Measurements from ENCODE around the gene TTLL5. TPM values are rescaled to one million over a fixed set of nuclear protein-coding genes. Genes with fewer than 3 reads are reported as not detected.
A peak's percentile ranks its signal among the peaks of the same experiment; 100 is the strongest.

TTLL5 gene
- total and polyA plus RNA-seq, 7 donors, result 4.6 to 17.2 (median 9.1) TPM

GRCh38 chr14:75939200-75939599 lies 278.2 kb downstream of the TTLL5 start:
- TF ChIP-seq, protein P1, sequence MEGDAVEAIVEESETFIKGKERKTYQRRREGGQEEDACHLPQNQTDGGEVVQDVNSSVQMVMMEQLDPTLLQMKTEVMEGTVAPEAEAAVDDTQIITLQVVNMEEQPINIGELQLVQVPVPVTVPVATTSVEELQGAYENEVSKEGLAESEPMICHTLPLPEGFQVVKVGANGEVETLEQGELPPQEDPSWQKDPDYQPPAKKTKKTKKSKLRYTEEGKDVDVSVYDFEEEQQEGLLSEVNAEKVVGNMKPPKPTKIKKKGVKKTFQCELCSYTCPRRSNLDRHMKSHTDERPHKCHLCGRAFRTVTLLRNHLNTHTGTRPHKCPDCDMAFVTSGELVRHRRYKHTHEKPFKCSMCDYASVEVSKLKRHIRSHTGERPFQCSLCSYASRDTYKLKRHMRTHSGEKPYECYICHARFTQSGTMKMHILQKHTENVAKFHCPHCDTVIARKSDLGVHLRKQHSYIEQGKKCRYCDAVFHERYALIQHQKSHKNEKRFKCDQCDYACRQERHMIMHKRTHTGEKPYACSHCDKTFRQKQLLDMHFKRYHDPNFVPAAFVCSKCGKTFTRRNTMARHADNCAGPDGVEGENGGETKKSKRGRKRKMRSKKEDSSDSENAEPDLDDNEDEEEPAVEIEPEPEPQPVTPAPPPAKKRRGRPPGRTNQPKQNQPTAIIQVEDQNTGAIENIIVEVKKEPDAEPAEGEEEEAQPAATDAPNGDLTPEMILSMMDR (IDR thresholded peaks at IDR 0.05), result no peak
- no peak for DNase-seq
- peaks cover 21% of the 10 kb centered on the region for H3K4me1 ChIP-seq
- H3K36me3 ChIP-seq (ENCODE audit: insufficient read depth in 1 of 2, low read depth in 1 of 2), result no peaks in the 10 kb centered on the region
- WGBS, 3 donors, result 37 to 54% (median 50%) methylated on average over 1 of the region's 1 CpG
- no peak for ATAC-seq
- no peaks in the 10 kb centered on the region for H3K27me3 ChIP-seq (ENCODE audit: insufficient read depth in 3 of 3, low read length in 2 of 3)
- H3K4me3 ChIP-seq, result no peak overlapping the region
- no peak overlapping the region for H3K27ac ChIP-seq
- intact Hi-C loops (cut with DNase I), result loop anchor here in 1 of 2 donors (2.0 kb wide), 1 partner anchor 40 kb away; no protein-coding TSS in a partner anchor
- H3K9me3 ChIP-seq, result no peaks in the 10 kb centered on the region

DNA sequence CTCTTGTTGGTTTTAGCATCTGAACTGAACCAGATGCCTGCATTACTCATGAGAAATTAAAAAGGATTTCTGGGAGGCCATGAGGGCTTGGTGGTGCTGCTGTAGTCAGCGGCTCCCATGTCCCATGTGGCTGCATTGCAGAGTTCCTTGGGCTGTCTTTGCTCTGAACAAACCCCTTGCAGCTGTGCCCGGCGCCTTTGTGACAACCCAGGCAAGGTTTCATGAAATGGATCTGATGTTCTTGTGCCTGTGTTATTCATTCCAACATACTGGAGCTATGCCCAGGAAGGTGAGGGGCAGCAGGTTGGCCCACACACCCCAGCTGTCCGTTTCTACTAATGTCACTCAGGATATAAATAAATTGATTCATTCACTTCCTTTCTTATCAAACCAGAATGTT lies 280.0 kb downstream of the TTLL5 start:
- Histone ChIP-seq H3K27ac (peak overlapping the region; percentile 84), H3K4me3 (no peak overlapping the region), H3K36me3 (ENCODE audit: insufficient read depth in 1 of 2, low read depth in 1 of 2) (no peaks in the 10 kb centered on the region), H3K4me1 (peaks cover 5% of the 10 kb centered on the region), H3K27me3 (ENCODE audit: insufficient read depth in 3 of 3, low read length in 2 of 3) (no peaks in the 10 kb centered on the region), H3K9me3 (no peaks in the 10 kb centered on the region)
- DNase-seq, result peak; percentile 72 to 89
- intact Hi-C loops (cut with DNase I), result loop anchor here (2.0 to 5.0 kb wide), 2 partner anchors 34 to 36 kb away; no protein-coding TSS in a partner anchor
- ATAC-seq, result peak; percentile 97 to 98 (median 98)
- 20 to 33% (median 22%) methylated on average over 4 of the region's 4 CpGs for WGBS, 3 donors
- TF ChIP-seq, protein P1 (IDR thresholded peaks at IDR 0.05), result no peak

DNA sequence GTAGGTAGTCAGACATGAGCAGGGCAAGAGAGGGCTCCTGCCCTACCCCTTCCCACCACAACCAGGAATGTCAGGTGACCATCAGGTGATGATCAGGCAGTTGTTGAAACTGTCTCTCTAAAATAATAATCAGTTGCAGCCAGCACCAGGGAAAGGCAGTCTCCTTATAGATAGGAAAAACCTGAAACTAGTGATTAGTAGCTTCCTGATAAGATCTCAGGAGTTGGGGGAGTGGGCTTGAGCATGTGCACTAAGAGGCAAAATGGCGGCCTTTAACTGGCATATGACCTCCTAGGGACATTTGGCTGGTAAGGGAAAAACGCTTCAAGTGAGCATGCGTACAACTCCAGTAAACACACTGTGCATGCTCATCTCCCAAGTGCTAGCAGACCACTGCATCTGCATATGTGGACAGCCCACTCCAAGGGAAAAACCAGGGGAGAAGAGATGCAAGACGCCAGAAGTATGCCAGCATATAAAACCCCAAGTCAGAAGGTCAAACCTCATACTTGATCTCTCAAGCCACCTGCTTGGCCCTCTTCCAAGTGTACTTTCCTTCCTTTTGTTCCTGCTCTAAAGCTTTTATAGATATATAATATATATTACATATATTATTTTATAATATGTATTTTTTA lies 283.7 kb downstream of the TTLL5 start:
- Histone ChIP-seq H3K4me3 (no peak overlapping the region), H3K27ac (no peak overlapping the region), H3K9me3 (no peaks in the 10 kb centered on the region), H3K27me3 (ENCODE audit: insufficient read depth in 3 of 3, low read length in 2 of 3) (no peaks in the 10 kb centered on the region), H3K4me1 (peaks cover 5% of the 10 kb centered on the region), H3K36me3 (ENCODE audit: insufficient read depth in 1 of 2, low read depth in 1 of 2) (no peaks in the 10 kb centered on the region)
- TF ChIP-seq, protein P1 (IDR thresholded peaks at IDR 0.05), result no peak
- no peak for ATAC-seq
- intact Hi-C loops (cut with DNase I), result loop anchor here in 1 of 2 donors (5.0 kb wide), 1 partner anchor 33 kb away; no protein-coding TSS in a partner anchor
- no peak for DNase-seq
- WGBS, 3 donors, result 89 to 93% (median 91%) methylated on average over 4 of the region's 4 CpGs

DNA sequence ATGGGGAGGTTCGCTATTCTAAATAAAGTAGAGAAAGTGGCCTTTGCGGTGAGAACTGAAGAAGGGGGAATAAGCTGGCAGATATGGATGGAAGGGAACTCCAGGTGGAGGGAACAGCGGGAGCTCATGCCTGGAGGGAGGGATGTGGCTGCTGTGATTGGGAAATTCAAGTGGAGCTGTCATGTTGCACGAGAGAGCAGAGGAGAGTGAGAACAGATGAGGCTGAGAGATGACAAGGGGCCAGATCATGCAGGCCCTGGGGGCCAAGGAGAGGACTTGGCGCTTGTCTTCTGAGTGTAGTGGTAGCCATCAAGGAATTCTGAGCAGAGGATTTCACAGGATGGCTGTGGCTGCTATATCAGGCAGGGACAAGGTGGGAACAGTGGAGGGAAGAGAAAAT lies 285.7 kb downstream of the TTLL5 start:
- intact Hi-C loops (cut with DNase I), result no loop called here
- no peaks in the 10 kb centered on the region for H3K36me3 ChIP-seq (ENCODE audit: insufficient read depth in 1 of 2, low read depth in 1 of 2)
- DNase-seq (no peak), ATAC-seq (no peak)
- WGBS, 3 donors, result 88 to 91% (median 89%) methylated on average over 5 of the region's 5 CpGs
- H3K27ac ChIP-seq, result no peak overlapping the region
- no peaks in the 10 kb centered on the region for H3K27me3 ChIP-seq (ENCODE audit: insufficient read depth in 3 of 3, low read length in 2 of 3)
- no peaks in the 10 kb centered on the region for H3K9me3 ChIP-seq
- no peak overlapping the region for H3K4me3 ChIP-seq
- peaks cover 5% of the 10 kb centered on the region for H3K4me1 ChIP-seq
- TF ChIP-seq, protein P1 (IDR thresholded peaks at IDR 0.05), result no peak

DNA sequence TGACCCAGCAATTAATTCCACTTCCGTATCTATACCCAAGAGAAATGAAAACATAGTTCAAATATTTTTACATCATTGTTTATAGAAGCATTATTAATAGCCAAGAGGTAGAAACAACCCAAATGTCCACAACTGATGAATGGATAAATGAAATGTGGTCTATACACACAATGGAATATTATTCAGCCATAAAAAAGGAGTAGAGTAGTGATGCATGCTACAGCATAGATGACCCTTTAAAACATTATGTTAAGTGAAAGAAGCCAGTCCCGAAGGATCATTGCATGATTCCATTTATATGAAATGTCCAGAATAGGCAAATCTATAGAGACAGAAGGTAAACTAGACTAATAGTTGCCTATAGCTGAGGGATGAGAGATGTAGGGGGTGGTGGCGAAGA lies 291.4 kb downstream of the TTLL5 start:
- intact Hi-C loops (cut with DNase I), result no loop called here
- no peaks in the 10 kb centered on the region for H3K27me3 ChIP-seq (ENCODE audit: insufficient read depth in 3 of 3, low read length in 2 of 3)
- WGBS, 3 donors, result 95 to 96% (median 95%) methylated on average over 3 of the region's 3 CpGs
- no peaks in the 10 kb centered on the region for H3K4me1 ChIP-seq
- no peak overlapping the region for H3K27ac ChIP-seq
- ATAC-seq, result no peak
- H3K9me3 ChIP-seq, result no peaks in the 10 kb centered on the region
- TF ChIP-seq, protein P1 (IDR thresholded peaks at IDR 0.05), result no peak
- H3K36me3 ChIP-seq (ENCODE audit: insufficient read depth in 1 of 2, low read depth in 1 of 2), result no peaks in the 10 kb centered on the region
- no peak overlapping the region for H3K4me3 ChIP-seq
- DNase-seq, result no peak
